ENCODE data around the gene QARS1.

Gene QARS1

GRCh38 chr3:49120438-49121131 is 16.0 kb upstream of the QARS1 start, which contains the start of gene USP19:
Gene USP19, minus strand, starts transcription at chr3:49120823. Its CDS starts 1,678 bp downstream, at chr3:49119145.
- DNase-seq (ENCODE audit: low read depth in 3 of 3): peak; percentile 86 to 91 (median 90)

- no peak for DNase-seq (ENCODE audit: low read depth in 3 of 3)
These were observed 15.5 kb upstream of the QARS1 start for GRCh38 chr3:49120096-49120437.

- no peak for DNase-seq (ENCODE audit: low read depth in 3 of 3)
These were observed 14.9 kb upstream of the QARS1 start for GRCh38 chr3:49119439-49119838.

- no peak for DNase-seq (ENCODE audit: low read depth in 3 of 3)
These were observed 14.5 kb upstream of the QARS1 start for GRCh38 chr3:49119036-49119435.

- no peak for DNase-seq (ENCODE audit: low read depth in 3 of 3)
These were observed 7.7 kb upstream of the QARS1 start for GRCh38 chr3:49112262-49112661.

- DNase-seq (ENCODE audit: low read depth in 3 of 3): no peak
These were observed 6.8 kb upstream of the QARS1 start for GRCh38 chr3:49111347-49111746.

GRCh38 chr3:49110780-49111179 is 6.2 kb upstream of the QARS1 start:
- DNase-seq (ENCODE audit: low read depth in 3 of 3): no peak

GRCh38 chr3:49108346-49108745 is 3.8 kb upstream of the QARS1 start:
- no peak for DNase-seq (ENCODE audit: low read depth in 3 of 3)

GRCh38 chr3:49104052-49104426 is 518 bp downstream of the QARS1 start:
- DNase-seq (ENCODE audit: low read depth in 3 of 3): peak in 1 of 3 experiments; percentile 7

- DNase-seq (ENCODE audit: low read depth in 3 of 3): no peak
These were observed 4.4 kb downstream of the QARS1 start for GRCh38 chr3:49100046-49100615.

- DNase-seq (ENCODE audit: low read depth in 3 of 3): no peak
These were observed 5.5 kb downstream of the QARS1 start for GRCh38 chr3:49098910-49099630.

GRCh38 chr3:49098429-49098828 is 6.1 kb downstream of the QARS1 start:
- DNase-seq (ENCODE audit: low read depth in 3 of 3): no peak

GRCh38 chr3:49093853-49094767 is 10.4 kb downstream of the QARS1 start, which contains the start of gene QRICH1:
Gene QRICH1, minus strand, starts transcription at chr3:49094071. Its CDS starts 17,054 bp downstream, at chr3:49077017.
- peak; percentile 92 to 93 (median 93) for DNase-seq (ENCODE audit: low read depth in 3 of 3)

- peak; percentile 53 to 65 (median 64) for DNase-seq (ENCODE audit: low read depth in 3 of 3)
These were observed 11.4 kb downstream of the QARS1 start for GRCh38 chr3:49092938-49093852.

GRCh38 chr3:49081429-49081828 is 23.1 kb downstream of the QARS1 start:
- DNase-seq (ENCODE audit: low read depth in 3 of 3): no peak

- DNase-seq (ENCODE audit: low read depth in 3 of 3): no peak
These were observed 25.3 kb downstream of the QARS1 start for GRCh38 chr3:49079270-49079669.

GRCh38 chr3:49076646-49077045 is 27.9 kb downstream of the QARS1 start:
- no peak for DNase-seq (ENCODE audit: low read depth in 3 of 3)

GRCh38 chr3:49076116-49076515 is 28.4 kb downstream of the QARS1 start:
- no peak for DNase-seq (ENCODE audit: low read depth in 3 of 3)

- DNase-seq (ENCODE audit: low read depth in 3 of 3): no peak
These were observed 46.5 kb downstream of the QARS1 start for GRCh38 chr3:49058011-49058410.

- DNase-seq (ENCODE audit: low read depth in 3 of 3): no peak
These were observed 47.3 kb downstream of the QARS1 start for GRCh38 chr3:49057268-49057667.
